IPS DF 4.7 (cell line): ENCODE results near the gene NAA38.
"Not testable (repeated sequence)": the region's sequence is repeated elsewhere in the genome, so short reads cannot be mapped to it uniquely, and the experiment has no call there.

Source experiments
- DNase-seq: peaks from one replicate; pipeline ENCODE4 v3.0.0-alpha.2; 2013; ENCODE audit warnings: low spot score; ENCODE audit errors: extremely low read depth

Gene NAA38

DNA sequence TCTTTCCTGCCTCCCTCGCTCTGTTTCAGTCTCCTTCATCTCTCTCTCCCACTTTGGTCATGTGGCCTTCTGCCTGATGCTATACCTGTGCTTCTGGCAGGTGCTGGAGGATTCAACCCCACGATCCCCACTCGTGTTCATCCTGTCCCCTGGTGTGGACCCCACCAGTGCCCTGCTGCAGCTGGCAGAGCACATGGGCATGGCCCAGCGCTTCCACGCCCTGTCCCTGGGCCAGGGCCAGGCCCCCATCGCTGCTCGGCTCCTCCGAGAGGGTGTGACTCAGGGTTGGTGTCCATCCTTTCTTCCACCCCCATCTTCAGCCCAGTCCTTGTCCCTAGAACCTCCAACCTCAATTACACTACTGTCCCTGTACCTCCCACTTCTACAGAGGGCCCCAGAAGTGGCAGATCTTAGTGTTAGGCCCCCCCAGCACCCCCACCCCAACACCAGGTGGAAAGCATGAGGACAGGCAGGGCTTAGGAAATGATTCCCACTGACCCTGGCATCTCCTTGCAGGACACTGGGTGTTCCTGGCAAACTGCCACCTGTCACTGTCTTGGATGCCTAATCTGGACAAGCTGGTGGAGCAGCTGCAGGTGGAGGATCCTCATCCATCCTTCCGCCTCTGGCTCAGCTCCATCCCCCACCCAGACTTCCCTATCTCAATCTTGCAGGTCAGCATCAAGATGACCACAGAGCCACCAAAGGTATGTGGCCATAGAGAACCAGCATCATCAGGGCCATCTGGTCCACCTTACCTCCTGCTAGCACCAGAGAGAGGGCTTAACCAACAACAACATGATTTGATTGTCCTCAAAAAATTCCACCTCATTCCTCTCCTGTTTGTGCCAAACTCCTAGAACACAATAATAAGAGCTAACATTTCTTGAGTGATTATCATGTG lies 33.1 kb downstream of the NAA38 start:
- DNase-seq: no peak

- no peak for DNase-seq
These were observed 33.8 kb downstream of the NAA38 start for GRCh38 chr17:7823581-7824001.

GRCh38 chr17:7822126-7822525 lies 35.2 kb downstream of the NAA38 start:
- DNase-seq: no peak

DNA sequence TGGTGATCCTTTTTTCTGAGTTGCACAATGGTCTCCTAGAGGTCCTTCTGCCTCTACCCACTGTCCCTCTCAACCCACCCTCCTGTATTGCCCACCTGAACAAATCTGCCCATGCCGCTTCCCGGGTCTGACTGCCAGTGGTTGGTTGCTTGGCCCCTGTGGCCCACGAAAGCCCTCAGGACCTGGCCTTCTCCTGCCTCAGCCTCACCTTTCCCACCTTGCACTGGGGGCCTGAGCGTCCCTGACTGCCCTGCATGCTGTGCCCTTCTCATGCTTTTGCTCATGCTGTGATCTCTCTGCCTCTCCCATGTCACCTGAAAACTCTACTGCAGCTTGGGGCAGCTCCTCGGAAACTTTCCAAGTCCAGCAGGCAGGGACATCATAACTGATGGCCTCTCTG lies 37.1 kb downstream of the NAA38 start:
- DNase-seq: no peak

DNA sequence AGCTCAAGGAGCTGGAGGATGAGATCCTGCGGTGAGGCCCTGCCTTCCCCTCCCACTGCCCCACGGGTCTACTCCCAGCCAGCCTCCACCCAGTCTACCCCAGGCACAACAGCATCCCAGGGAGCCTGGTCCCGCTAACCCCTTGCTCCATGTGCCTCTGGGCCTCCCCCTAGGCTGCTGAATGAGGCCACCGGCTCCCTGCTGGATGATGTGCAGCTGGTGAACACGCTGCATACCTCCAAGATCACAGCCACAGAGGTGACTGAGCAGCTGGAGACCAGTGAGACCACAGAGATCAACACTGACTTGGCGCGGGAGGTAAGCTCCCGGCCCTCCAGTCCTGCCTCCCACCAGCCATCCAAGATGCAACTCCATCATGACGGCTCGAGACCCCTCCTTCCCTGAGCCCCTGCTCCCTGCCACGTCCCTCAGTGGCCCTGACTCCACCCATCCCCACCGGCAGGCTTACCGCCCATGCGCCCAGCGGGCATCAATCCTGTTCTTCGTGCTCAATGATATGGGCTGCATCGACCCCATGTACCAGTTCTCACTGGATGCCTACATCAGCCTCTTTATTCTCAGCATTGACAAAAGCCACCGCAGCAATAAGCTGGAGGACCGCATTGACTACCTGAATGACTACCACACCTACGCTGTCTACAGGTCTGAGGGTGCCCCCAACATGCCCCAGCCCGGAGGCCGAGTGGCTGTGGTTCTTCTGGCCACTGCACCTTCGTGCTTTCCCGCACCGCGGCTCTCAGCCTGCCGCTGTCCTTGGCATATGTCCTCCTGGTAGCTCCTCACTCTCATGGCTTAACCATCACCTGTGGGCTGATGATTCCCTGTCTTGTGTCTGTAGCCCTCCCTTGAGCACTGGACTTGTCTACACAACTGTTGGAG lies 38.4 kb downstream of the NAA38 start:
- no peak for DNase-seq

GRCh38 chr17:7818026-7818425 lies 39.3 kb downstream of the NAA38 start:
- no peak for DNase-seq

DNA sequence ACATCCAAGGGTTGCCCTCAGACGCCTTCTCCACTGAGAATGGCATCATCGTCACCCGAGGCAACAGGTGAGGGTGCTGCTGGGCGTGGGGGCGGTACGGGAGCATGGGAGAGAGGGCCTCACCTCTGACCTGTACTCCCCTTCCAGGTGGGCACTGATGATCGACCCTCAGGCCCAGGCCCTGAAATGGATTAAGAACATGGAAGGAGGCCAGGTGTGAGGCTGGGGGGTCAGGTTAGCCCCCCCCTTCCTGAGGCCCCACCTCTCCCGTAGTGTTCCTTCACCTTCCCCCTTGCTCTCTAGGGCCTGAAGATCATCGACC lies 39.8 kb downstream of the NAA38 start:
- DNase-seq: no peak

DNA sequence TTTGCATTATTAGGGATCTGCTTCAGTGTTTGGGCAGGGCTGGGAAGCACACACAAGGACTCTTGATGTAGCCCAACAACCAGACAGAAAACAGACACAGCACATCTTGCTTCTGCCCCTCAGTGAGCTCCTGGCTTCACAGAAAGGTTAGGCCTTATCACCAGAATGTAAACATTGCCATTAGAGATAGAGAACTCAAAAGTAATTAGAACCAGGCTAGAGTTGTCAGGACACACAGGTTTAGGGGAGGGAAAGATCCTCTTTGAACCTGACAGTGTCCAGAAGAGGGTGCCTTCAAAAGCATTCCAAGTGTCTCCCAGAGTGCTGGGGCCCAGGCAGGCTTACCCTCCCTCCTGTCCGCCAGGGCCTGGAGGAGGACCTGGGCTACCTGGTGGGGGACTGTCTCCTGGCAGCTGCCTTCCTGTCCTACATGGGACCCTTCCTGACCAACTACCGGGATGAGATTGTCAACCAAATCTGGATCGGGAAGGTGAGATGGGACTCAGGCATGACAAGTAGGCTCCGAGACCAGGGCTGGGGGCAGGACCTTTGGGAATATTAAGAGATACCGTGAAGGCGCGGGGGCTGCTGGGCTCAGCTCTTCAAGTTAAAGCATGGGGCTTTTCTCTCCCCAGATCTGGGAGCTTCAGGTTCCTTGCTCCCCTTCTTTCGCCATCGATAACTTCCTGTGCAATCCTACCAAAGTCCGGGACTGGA lies 40.3 kb downstream of the NAA38 start:
- DNase-seq: no peak

- no peak for DNase-seq
These were observed 42.4 kb downstream of the NAA38 start for GRCh38 chr17:7814969-7815368.

DNA sequence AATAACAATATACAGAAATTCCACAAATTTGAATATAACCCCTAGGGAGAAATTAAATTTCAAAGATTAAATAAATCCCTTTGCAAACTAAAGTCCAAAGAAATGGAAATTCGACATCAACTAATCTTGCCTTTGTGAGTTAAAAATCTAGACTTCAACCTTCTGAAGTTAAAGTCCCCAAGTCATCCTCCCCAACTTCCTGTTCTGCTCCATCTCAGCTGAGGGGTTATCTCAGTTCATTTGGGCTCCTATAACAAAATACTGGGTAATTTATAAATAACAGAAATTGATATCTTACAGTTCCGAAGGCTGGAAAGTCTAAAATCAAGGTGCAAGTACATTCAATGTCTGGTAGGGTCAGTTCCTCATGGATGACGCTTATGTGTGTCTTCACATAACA lies 46.1 kb downstream of the NAA38 start:
- DNase-seq: no peak

- not testable (repeated sequence) for DNase-seq
These were observed 47.5 kb downstream of the NAA38 start for GRCh38 chr17:7809791-7810343.

DNA sequence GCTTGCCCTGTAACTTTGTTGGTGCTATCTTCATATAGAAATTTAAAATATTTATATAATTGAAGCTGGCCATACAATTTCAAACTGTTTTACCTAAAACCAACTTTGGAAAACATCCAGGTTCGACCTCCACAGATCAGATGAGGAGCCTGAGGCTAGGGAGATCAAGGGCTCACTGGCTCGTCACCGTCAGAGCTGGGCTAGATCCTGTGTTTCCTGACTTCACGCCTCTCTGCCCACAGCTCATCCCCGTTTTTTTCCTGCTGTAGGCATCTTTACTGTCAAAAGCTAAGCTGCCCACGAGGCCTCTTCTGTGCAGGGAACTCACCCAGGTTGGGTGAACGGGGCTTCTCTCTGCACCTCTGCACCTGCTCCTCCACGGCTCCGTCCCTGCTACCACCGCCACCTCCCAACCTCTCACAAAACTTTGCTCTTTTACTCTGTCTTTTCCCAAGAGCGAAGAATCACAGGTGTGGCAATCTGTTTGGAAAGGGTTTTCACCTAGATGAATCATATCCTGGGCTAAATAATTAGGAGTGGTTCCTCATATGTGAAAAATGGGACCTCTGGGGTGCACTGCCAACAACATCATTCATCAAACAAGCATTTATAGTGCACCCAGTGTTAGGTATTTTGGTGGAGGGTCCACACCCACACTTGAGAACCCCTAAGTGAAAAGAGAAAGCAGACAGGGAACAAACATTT lies 48.1 kb downstream of the NAA38 start:
- no peak for DNase-seq

DNA sequence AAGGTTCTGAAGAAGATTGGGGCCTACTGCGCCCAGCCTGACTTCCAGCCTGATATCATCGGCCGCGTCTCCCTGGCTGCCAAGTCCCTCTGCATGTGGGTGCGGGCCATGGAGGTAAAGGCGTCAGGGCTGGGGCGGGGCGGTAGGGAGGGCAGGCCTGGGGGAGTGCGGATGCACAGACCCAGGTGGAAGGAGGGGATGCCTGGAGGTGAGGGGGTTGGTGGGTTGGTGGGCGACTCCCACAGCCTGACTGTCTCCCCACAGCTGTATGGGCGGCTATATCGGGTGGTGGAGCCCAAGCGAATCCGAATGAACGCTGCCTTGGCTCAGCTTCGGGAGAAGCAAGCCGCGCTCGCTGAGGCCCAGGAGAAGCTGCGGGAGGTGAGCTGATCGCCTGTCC lies 50.2 kb downstream of the NAA38 start:
- no peak for DNase-seq
